Adrenal gland (tissue), 5 donors: ENCODE data around the gene SRCIN1.

Source experiments
- POLR2A ChIP-seq, 2 donors: fragments of 450-650 bp; IDR thresholded peaks; one replicate each; pipeline ENCODE4 v1.6.1; 2017; ENCODE audit warnings: antibody characterized with exemption in 2 of 2, mild to moderate bottlenecking in 2 of 2, moderate library complexity in 1 of 2
- TF ChIP-seq, protein P1 (sequence below), 6 experiments: fragments of 450-650 bp in 4 of 6; fragments of 200-600 bp in 2 of 6; sonication (generic) in 1 of 6; IDR thresholded peaks; 1 replicate in 5 of 6; 2 replicates in 1 of 6; pipeline versions ENCODE4 v1.5.1 to v1.8.0; 2016 to 2021; ENCODE audit warnings: antibody characterized with exemption in 6 of 6, mild to moderate bottlenecking in 2 of 6, moderate library complexity in 1 of 6
- donor health status: DM: no; HTN: no; CAD: no.

DNA sequence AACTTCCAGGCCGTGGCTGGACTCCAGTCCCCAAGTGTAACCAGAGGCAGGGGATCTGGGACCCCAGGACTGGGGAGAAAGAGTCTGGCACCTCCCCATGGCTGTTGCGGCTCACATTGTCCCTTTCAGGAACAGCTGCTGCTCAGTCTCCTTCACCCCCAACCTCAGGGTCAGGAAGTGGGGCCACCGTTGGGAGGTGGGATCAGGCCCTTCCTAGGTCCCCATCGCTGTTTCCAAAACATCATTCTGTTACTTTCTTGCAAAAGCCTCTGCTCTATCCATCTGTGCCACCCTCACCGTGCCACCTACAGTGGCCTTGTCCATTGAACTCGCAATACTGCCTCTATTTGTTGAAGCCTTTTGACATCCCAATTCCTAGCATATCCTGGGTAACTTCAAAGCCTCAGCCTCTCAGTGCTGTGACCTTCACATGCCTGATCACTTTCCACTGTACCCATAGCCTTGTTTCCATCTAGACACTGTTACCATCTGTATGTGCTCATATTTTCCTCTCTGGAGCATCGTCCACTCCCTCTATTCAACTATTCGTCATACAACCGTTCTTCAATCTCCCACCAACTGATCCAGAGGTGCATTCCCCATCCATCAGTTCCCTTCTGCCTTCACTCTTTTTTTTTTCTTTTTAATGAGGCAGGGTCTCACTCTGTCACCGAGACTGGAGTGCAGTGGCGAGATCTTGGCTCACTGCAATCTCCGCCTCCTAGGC lies 15.0 kb upstream of the SRCIN1 start:
- TF ChIP-seq, protein P1, sequence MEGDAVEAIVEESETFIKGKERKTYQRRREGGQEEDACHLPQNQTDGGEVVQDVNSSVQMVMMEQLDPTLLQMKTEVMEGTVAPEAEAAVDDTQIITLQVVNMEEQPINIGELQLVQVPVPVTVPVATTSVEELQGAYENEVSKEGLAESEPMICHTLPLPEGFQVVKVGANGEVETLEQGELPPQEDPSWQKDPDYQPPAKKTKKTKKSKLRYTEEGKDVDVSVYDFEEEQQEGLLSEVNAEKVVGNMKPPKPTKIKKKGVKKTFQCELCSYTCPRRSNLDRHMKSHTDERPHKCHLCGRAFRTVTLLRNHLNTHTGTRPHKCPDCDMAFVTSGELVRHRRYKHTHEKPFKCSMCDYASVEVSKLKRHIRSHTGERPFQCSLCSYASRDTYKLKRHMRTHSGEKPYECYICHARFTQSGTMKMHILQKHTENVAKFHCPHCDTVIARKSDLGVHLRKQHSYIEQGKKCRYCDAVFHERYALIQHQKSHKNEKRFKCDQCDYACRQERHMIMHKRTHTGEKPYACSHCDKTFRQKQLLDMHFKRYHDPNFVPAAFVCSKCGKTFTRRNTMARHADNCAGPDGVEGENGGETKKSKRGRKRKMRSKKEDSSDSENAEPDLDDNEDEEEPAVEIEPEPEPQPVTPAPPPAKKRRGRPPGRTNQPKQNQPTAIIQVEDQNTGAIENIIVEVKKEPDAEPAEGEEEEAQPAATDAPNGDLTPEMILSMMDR (IDR thresholded peaks at IDR 0.05), result no peak
- no peak for TF ChIP-seq POLR2A (IDR thresholded peaks at IDR 0.05)
